ENCODE data around the gene NCKAP5. TPM values are rescaled to one million over a fixed set of nuclear protein-coding genes. Genes with fewer than 3 reads are reported as not detected.

The NCKAP5 gene
- polyA plus RNA-seq, 2 donors, result 2.2 to 3.0 TPM

GRCh38 chr2:133352719-133353118, 215.5 kb downstream of the NCKAP5 start:
- H3K9me3 ChIP-seq (ENCODE audit: control insufficient read depth in 2 of 2, insufficient read depth in 1 of 2, low read depth in 1 of 2, low read length in 1 of 2), result no peaks in the 10 kb centered on the region
- H3K27me3 ChIP-seq (ENCODE audit: control insufficient read depth in 1 of 2, insufficient read depth in 2 of 2, low read length in 2 of 2), result no peaks in the 10 kb centered on the region
- no peaks in the 10 kb centered on the region for H3K36me3 ChIP-seq (ENCODE audit: control insufficient read depth in 2 of 2, insufficient read depth in 2 of 2, low read length in 1 of 2)
- 31 to 56% methylated on average over 1 of the region's 1 CpG for WGBS, 2 donors
- no peak overlapping the region for H3K27ac ChIP-seq (ENCODE audit: low read depth in 2 of 2, low read length in 1 of 2)
- no peaks in the 10 kb centered on the region for H3K4me1 ChIP-seq (ENCODE audit: control insufficient read depth in 2 of 2, insufficient read depth in 2 of 2, low read length in 1 of 2)
- no peak overlapping the region for H3K4me3 ChIP-seq (ENCODE audit: low read depth in 1 of 2, low read length in 2 of 2)

- H3K4me1 ChIP-seq (ENCODE audit: control insufficient read depth in 2 of 2, insufficient read depth in 2 of 2, low read length in 1 of 2), result no peaks in the 10 kb centered on the region
- no peaks in the 10 kb centered on the region for H3K36me3 ChIP-seq (ENCODE audit: control insufficient read depth in 2 of 2, insufficient read depth in 2 of 2, low read length in 1 of 2)
- no peak overlapping the region for H3K27ac ChIP-seq (ENCODE audit: low read depth in 2 of 2, low read length in 1 of 2)
- no peaks in the 10 kb centered on the region for H3K9me3 ChIP-seq (ENCODE audit: control insufficient read depth in 2 of 2, insufficient read depth in 1 of 2, low read depth in 1 of 2, low read length in 1 of 2)
- H3K4me3 ChIP-seq (ENCODE audit: low read depth in 1 of 2, low read length in 2 of 2), result no peak overlapping the region
- 68 to 75% methylated on average over 4 of the region's 4 CpGs for WGBS, 2 donors
- no peaks in the 10 kb centered on the region for H3K27me3 ChIP-seq (ENCODE audit: control insufficient read depth in 1 of 2, insufficient read depth in 2 of 2, low read length in 2 of 2)
Observed at GRCh38 chr2:133346654-133347053, 221.6 kb downstream of the NCKAP5 start.

GRCh38 chr2:133345638-133346037, 222.6 kb downstream of the NCKAP5 start:
- no peak overlapping the region for H3K4me3 ChIP-seq (ENCODE audit: low read depth in 1 of 2, low read length in 2 of 2)
- WGBS, 2 donors, result 91 to 98% methylated on average over 1 of the region's 1 CpG
- H3K27ac ChIP-seq (ENCODE audit: low read depth in 2 of 2, low read length in 1 of 2), result no peak overlapping the region
- H3K9me3 ChIP-seq (ENCODE audit: control insufficient read depth in 2 of 2, insufficient read depth in 1 of 2, low read depth in 1 of 2, low read length in 1 of 2), result no peaks in the 10 kb centered on the region
- no peaks in the 10 kb centered on the region for H3K36me3 ChIP-seq (ENCODE audit: control insufficient read depth in 2 of 2, insufficient read depth in 2 of 2, low read length in 1 of 2)
- no peaks in the 10 kb centered on the region for H3K27me3 ChIP-seq (ENCODE audit: control insufficient read depth in 1 of 2, insufficient read depth in 2 of 2, low read length in 2 of 2)
- no peaks in the 10 kb centered on the region for H3K4me1 ChIP-seq (ENCODE audit: control insufficient read depth in 2 of 2, insufficient read depth in 2 of 2, low read length in 1 of 2)

GRCh38 chr2:133344849-133345248, 223.4 kb downstream of the NCKAP5 start:
- Histone ChIP-seq H3K27me3 (ENCODE audit: control insufficient read depth in 1 of 2, insufficient read depth in 2 of 2, low read length in 2 of 2) (no peaks in the 10 kb centered on the region), H3K4me3 (ENCODE audit: low read depth in 1 of 2, low read length in 2 of 2) (no peak overlapping the region), H3K4me1 (ENCODE audit: control insufficient read depth in 2 of 2, insufficient read depth in 2 of 2, low read length in 1 of 2) (no peaks in the 10 kb centered on the region), H3K36me3 (ENCODE audit: control insufficient read depth in 2 of 2, insufficient read depth in 2 of 2, low read length in 1 of 2) (no peaks in the 10 kb centered on the region), H3K9me3 (ENCODE audit: control insufficient read depth in 2 of 2, insufficient read depth in 1 of 2, low read depth in 1 of 2, low read length in 1 of 2) (no peaks in the 10 kb centered on the region), H3K27ac (ENCODE audit: low read depth in 2 of 2, low read length in 1 of 2) (no peak overlapping the region)
- WGBS, 2 donors, result 75 to 90% methylated on average over 6 of the region's 6 CpGs

GRCh38 chr2:133343018-133343352, 225.3 kb downstream of the NCKAP5 start:
- no peak overlapping the region for H3K4me3 ChIP-seq (ENCODE audit: low read depth in 1 of 2, low read length in 2 of 2)

GRCh38 chr2:133342286-133343017, 225.8 kb downstream of the NCKAP5 start:
- H3K4me1 ChIP-seq (ENCODE audit: control insufficient read depth in 2 of 2, insufficient read depth in 2 of 2, low read length in 1 of 2), result no peaks in the 10 kb centered on the region
- WGBS, 2 donors, result 85 to 86% methylated on average over 2 of the region's 2 CpGs
- H3K4me3 ChIP-seq (ENCODE audit: low read depth in 1 of 2, low read length in 2 of 2), result no peak overlapping the region
- H3K36me3 ChIP-seq (ENCODE audit: control insufficient read depth in 2 of 2, insufficient read depth in 2 of 2, low read length in 1 of 2), result no peaks in the 10 kb centered on the region
- no peaks in the 10 kb centered on the region for H3K9me3 ChIP-seq (ENCODE audit: control insufficient read depth in 2 of 2, insufficient read depth in 1 of 2, low read depth in 1 of 2, low read length in 1 of 2)
- no peak overlapping the region for H3K27ac ChIP-seq (ENCODE audit: low read depth in 2 of 2, low read length in 1 of 2)
- H3K27me3 ChIP-seq (ENCODE audit: control insufficient read depth in 1 of 2, insufficient read depth in 2 of 2, low read length in 2 of 2), result no peaks in the 10 kb centered on the region

More at GRCh38 chr2:133343018-133343352, 225.3 kb downstream of the NCKAP5 start:
- Histone ChIP-seq H3K27me3 (ENCODE audit: control insufficient read depth in 1 of 2, insufficient read depth in 2 of 2, low read length in 2 of 2) (no peaks in the 10 kb centered on the region), H3K36me3 (ENCODE audit: control insufficient read depth in 2 of 2, insufficient read depth in 2 of 2, low read length in 1 of 2) (no peaks in the 10 kb centered on the region), H3K4me1 (ENCODE audit: control insufficient read depth in 2 of 2, insufficient read depth in 2 of 2, low read length in 1 of 2) (no peaks in the 10 kb centered on the region), H3K9me3 (ENCODE audit: control insufficient read depth in 2 of 2, insufficient read depth in 1 of 2, low read depth in 1 of 2, low read length in 1 of 2) (no peaks in the 10 kb centered on the region), H3K27ac (ENCODE audit: low read depth in 2 of 2, low read length in 1 of 2) (no peak overlapping the region)

- H3K4me3 ChIP-seq (ENCODE audit: low read depth in 1 of 2, low read length in 2 of 2), result no peak overlapping the region
- H3K27me3 ChIP-seq (ENCODE audit: control insufficient read depth in 1 of 2, insufficient read depth in 2 of 2, low read length in 2 of 2), result no peaks in the 10 kb centered on the region
- no peaks in the 10 kb centered on the region for H3K9me3 ChIP-seq (ENCODE audit: control insufficient read depth in 2 of 2, insufficient read depth in 1 of 2, low read depth in 1 of 2, low read length in 1 of 2)
- H3K27ac ChIP-seq (ENCODE audit: low read depth in 2 of 2, low read length in 1 of 2), result no peak overlapping the region
- no peaks in the 10 kb centered on the region for H3K4me1 ChIP-seq (ENCODE audit: control insufficient read depth in 2 of 2, insufficient read depth in 2 of 2, low read length in 1 of 2)
- no peaks in the 10 kb centered on the region for H3K36me3 ChIP-seq (ENCODE audit: control insufficient read depth in 2 of 2, insufficient read depth in 2 of 2, low read length in 1 of 2)
- 80 to 86% methylated on average over 2 of the region's 2 CpGs for WGBS, 2 donors
Observed at GRCh38 chr2:133341575-133341974, 226.7 kb downstream of the NCKAP5 start.

GRCh38 chr2:133338224-133338623, 230.0 kb downstream of the NCKAP5 start:
- no peaks in the 10 kb centered on the region for H3K27me3 ChIP-seq (ENCODE audit: control insufficient read depth in 1 of 2, insufficient read depth in 2 of 2, low read length in 2 of 2)
- H3K9me3 ChIP-seq (ENCODE audit: control insufficient read depth in 2 of 2, insufficient read depth in 1 of 2, low read depth in 1 of 2, low read length in 1 of 2), result no peaks in the 10 kb centered on the region
- no peak overlapping the region for H3K27ac ChIP-seq (ENCODE audit: low read depth in 2 of 2, low read length in 1 of 2)
- whole genome bisulfite sequencing, 2 donors, result 50 to 62% methylated on average over 1 of the region's 1 CpG
- no peaks in the 10 kb centered on the region for H3K4me1 ChIP-seq (ENCODE audit: control insufficient read depth in 2 of 2, insufficient read depth in 2 of 2, low read length in 1 of 2)
- H3K36me3 ChIP-seq (ENCODE audit: control insufficient read depth in 2 of 2, insufficient read depth in 2 of 2, low read length in 1 of 2), result no peaks in the 10 kb centered on the region
- H3K4me3 ChIP-seq (ENCODE audit: low read depth in 1 of 2, low read length in 2 of 2), result no peak overlapping the region

GRCh38 chr2:133334923-133335322, 233.3 kb downstream of the NCKAP5 start:
- Histone ChIP-seq H3K36me3 (ENCODE audit: control insufficient read depth in 2 of 2, insufficient read depth in 2 of 2, low read length in 1 of 2) (no peaks in the 10 kb centered on the region), H3K27ac (ENCODE audit: low read depth in 2 of 2, low read length in 1 of 2) (no peak overlapping the region), H3K9me3 (ENCODE audit: control insufficient read depth in 2 of 2, insufficient read depth in 1 of 2, low read depth in 1 of 2, low read length in 1 of 2) (no peaks in the 10 kb centered on the region), H3K4me1 (ENCODE audit: control insufficient read depth in 2 of 2, insufficient read depth in 2 of 2, low read length in 1 of 2) (no peaks in the 10 kb centered on the region), H3K27me3 (ENCODE audit: control insufficient read depth in 1 of 2, insufficient read depth in 2 of 2, low read length in 2 of 2) (no peaks in the 10 kb centered on the region), H3K4me3 (ENCODE audit: low read depth in 1 of 2, low read length in 2 of 2) (no peak overlapping the region)
- WGBS, 2 donors, result 64 to 68% methylated on average over 3 of the region's 3 CpGs

- Histone ChIP-seq H3K4me1 (ENCODE audit: control insufficient read depth in 2 of 2, insufficient read depth in 2 of 2, low read length in 1 of 2) (no peaks in the 10 kb centered on the region), H3K27ac (ENCODE audit: low read depth in 2 of 2, low read length in 1 of 2) (no peak overlapping the region), H3K27me3 (ENCODE audit: control insufficient read depth in 1 of 2, insufficient read depth in 2 of 2, low read length in 2 of 2) (no peaks in the 10 kb centered on the region), H3K36me3 (ENCODE audit: control insufficient read depth in 2 of 2, insufficient read depth in 2 of 2, low read length in 1 of 2) (no peaks in the 10 kb centered on the region), H3K9me3 (ENCODE audit: control insufficient read depth in 2 of 2, insufficient read depth in 1 of 2, low read depth in 1 of 2, low read length in 1 of 2) (no peaks in the 10 kb centered on the region), H3K4me3 (ENCODE audit: low read depth in 1 of 2, low read length in 2 of 2) (no peak overlapping the region)
- 78 to 88% methylated on average over 6 of the region's 6 CpGs for WGBS, 2 donors
Observed at GRCh38 chr2:133333181-133333580, 235.1 kb downstream of the NCKAP5 start.

Data from esophagus (tissue), 2 donors.